ENCODE results near the gene SMIM24. TPM values are rescaled to one million over a fixed set of nuclear protein-coding genes. Genes with fewer than 3 reads are reported as not detected.
A peak's percentile ranks its signal among the peaks of the same experiment; 100 is the strongest.

SMIM24 gene
- total RNA-seq, 6 experiments from 2014 or later: 2.1 to 38.1 (median 6.6) TPM; not detected in 1

DNA sequence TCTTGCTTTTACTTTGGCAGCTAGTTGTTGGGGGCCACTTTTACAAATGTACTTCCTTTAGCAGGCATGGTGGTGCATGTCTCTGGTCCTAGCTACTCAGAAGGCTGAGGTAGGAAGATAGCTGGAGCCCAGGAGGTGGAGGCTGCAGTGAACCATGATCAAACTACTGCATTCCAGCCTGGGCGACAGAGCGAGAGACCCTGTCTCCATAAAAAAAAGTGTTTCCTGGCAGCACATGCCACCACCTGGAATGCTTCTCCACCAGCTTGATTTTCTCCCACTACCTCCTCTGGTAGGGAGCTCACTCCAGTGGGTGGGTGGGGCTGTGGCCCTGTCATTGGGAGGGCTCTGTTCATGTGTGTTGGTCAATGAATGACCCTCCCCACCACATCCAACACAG is 38.3 kb upstream of the SMIM24 start:
- no peaks in the 10 kb centered on the region for H3K9me3 ChIP-seq
- 92% methylated on average over 2 of the region's 2 CpGs for WGBS (ENCODE audit: insufficient coverage, low coverage, low lambda C conversion rate, missing lambda C conversion rate)
- DNase-seq: no peak
- ATAC-seq: no peak
- TF ChIP-seq POLR2A (IDR thresholded peaks at IDR 0.05) (no peak), CTCF (IDR thresholded peaks at IDR 0.05) (no peak)
- no peaks in the 10 kb centered on the region for H3K27me3 ChIP-seq
- peaks cover 0 to 10% (median 0%) of the 10 kb centered on the region in 4 donors for H3K36me3 ChIP-seq
- H3K4me1 ChIP-seq: peaks cover 0 to 33% (median 14%) of the 10 kb centered on the region in 4 donors
- intact Hi-C loops (cut with DNase I): no loop called here
- no peak overlapping the region for H3K4me3 ChIP-seq
- peak overlapping the region in 1 of 3 donors; percentile 83 for H3K27ac ChIP-seq

DNA sequence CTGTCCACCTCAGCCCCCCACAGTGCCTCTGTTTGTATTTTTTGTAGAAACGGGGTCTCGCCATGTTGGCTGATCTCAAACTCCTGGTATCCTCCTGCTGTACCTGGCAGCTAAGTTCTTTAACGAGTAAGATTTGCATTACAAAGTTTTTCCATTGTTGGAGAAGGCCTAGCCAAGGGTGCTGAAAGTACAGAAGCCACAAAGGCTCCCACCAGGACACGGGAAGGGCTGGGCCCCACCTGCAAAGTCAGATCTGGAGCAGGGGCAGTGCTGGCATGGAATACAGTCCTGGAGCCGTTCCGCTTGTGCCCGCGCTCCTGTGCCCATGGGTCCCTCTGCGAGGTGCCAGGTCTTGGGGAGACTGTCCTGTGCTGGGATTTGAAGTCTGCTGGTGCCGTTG is 37.9 kb upstream of the SMIM24 start:
- WGBS (ENCODE audit: insufficient coverage, low coverage, low lambda C conversion rate, missing lambda C conversion rate): 57% methylated on average over 4 of the region's 10 CpGs
- ATAC-seq: no peak
- Histone ChIP-seq H3K9me3 (no peaks in the 10 kb centered on the region), H3K27me3 (no peaks in the 10 kb centered on the region), H3K4me3 (no peak overlapping the region), H3K36me3 (peaks cover 0 to 8% (median 0%) of the 10 kb centered on the region in 4 donors), H3K27ac (peak overlapping the region in 2 of 3 donors; percentile 25 to 83), H3K4me1 (peaks cover 0 to 31% (median 14%) of the 10 kb centered on the region in 4 donors)
- intact Hi-C loops (cut with DNase I): no loop called here
- no peak for TF ChIP-seq POLR2A (IDR thresholded peaks at IDR 0.05)
- TF ChIP-seq CTCF (IDR thresholded peaks at IDR 0.05): no peak
- DNase-seq: no peak

DNA sequence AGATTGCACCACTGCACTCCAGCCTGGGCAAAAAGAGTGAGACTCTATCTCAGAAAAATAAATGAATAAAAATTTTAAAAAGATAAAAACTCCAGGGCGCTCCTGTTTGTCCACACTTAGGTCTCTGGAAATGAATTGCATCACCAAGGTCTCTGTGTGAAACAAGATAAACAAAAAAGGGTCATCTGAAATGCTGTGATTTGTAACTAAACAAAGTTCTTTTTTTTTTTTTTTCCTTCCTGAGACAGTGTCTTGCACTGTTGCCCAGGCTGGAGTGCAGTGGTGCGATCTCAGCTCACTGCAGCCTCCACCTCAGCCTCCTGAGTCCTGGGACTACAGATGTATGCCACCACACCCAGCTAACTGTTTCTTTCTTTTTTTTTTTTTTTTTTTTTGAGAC is 37.3 kb upstream of the SMIM24 start:
- ATAC-seq (peak; percentile 31 to 55 (median 50)), DNase-seq (no peak)
- peaks cover 0 to 36% (median 17%) of the 10 kb centered on the region in 4 donors for H3K4me1 ChIP-seq
- intact Hi-C loops (cut with DNase I): no loop called here
- H3K27me3 ChIP-seq: no peaks in the 10 kb centered on the region
- no peak for TF ChIP-seq CTCF (IDR thresholded peaks at IDR 0.05)
- TF ChIP-seq POLR2A (IDR thresholded peaks at IDR 0.05): no peak
- H3K4me3 ChIP-seq: no peak overlapping the region
- WGBS (ENCODE audit: insufficient coverage, low coverage, low lambda C conversion rate, missing lambda C conversion rate): 15% methylated on average over 2 of the region's 2 CpGs
- peaks cover 0 to 8% (median 0%) of the 10 kb centered on the region in 4 donors for H3K36me3 ChIP-seq
- H3K27ac ChIP-seq: peak overlapping the region; percentile 30 to 83 (median 65)
- H3K9me3 ChIP-seq: no peaks in the 10 kb centered on the region

GRCh38 chr19:3516675-3517207 is 36.4 kb upstream of the SMIM24 start:
- Histone ChIP-seq H3K9me3 (no peaks in the 10 kb centered on the region), H3K27me3 (no peaks in the 10 kb centered on the region), H3K27ac (peak overlapping the region; percentile 30 to 83 (median 65)), H3K36me3 (peaks cover 0 to 8% (median 0%) of the 10 kb centered on the region in 4 donors), H3K4me1 (peaks cover 0 to 44% (median 20%) of the 10 kb centered on the region in 4 donors), H3K4me3 (no peak overlapping the region)
- WGBS (ENCODE audit: insufficient coverage, low coverage, low lambda C conversion rate, missing lambda C conversion rate): 23% methylated on average over 5 of the region's 15 CpGs
- intact Hi-C loops (cut with DNase I): no loop called here
- TF ChIP-seq POLR2A (IDR thresholded peaks at IDR 0.05) (no peak), CTCF (IDR thresholded peaks at IDR 0.05) (no peak)
- ATAC-seq (peak; percentile 79 to 87 (median 82)), DNase-seq (peak; percentile 73 to 91 (median 89))

Measured in right lobe of liver (tissue), 6 donors.